Kidney tubule cell (primary cell): Measurements from ENCODE around the gene NLGN1.
A peak's percentile ranks its signal among the peaks of the same experiment; 100 is the strongest.

ENCODE experiments used
- DNase-seq: peaks from one replicate; pipeline ENCODE4 v3.0.0-alpha.2; 2018; ENCODE audit warnings: low spot score

NLGN1 gene

GRCh38 chr3:174098746-174099145 lies 701.2 kb downstream of the NLGN1 start:
- DNase-seq, result no peak

GRCh38 chr3:174099724-174100123 lies 702.2 kb downstream of the NLGN1 start:
- no peak for DNase-seq

- peak; percentile 22 for DNase-seq
Observed at GRCh38 chr3:174100744-174101143, 703.2 kb downstream of the NLGN1 start.

- peak; percentile 51 for DNase-seq
Observed at GRCh38 chr3:174101244-174101643, 703.7 kb downstream of the NLGN1 start.

- no peak for DNase-seq
Observed at GRCh38 chr3:174102274-174102673, 704.7 kb downstream of the NLGN1 start.

GRCh38 chr3:174102866-174103265 lies 705.3 kb downstream of the NLGN1 start:
- DNase-seq, result no peak

- no peak for DNase-seq
Observed at GRCh38 chr3:174110761-174111160, 713.2 kb downstream of the NLGN1 start.

- no peak for DNase-seq
Observed at GRCh38 chr3:174111776-174112175, 714.2 kb downstream of the NLGN1 start.

GRCh38 chr3:174116421-174116820 lies 718.9 kb downstream of the NLGN1 start:
- no peak for DNase-seq

- no peak for DNase-seq
Observed at GRCh38 chr3:174120997-174121396, 723.5 kb downstream of the NLGN1 start.

- no peak for DNase-seq
Observed at GRCh38 chr3:174122411-174122810, 724.9 kb downstream of the NLGN1 start.

GRCh38 chr3:174125267-174125824 lies 727.8 kb downstream of the NLGN1 start:
- peak; percentile 43 for DNase-seq

GRCh38 chr3:174126990-174127758 lies 729.6 kb downstream of the NLGN1 start:
- DNase-seq, result no peak

- no peak for DNase-seq
Observed at GRCh38 chr3:174132006-174132405, 734.5 kb downstream of the NLGN1 start.

GRCh38 chr3:174132421-174133042 lies 735.0 kb downstream of the NLGN1 start:
- peak; percentile 32 for DNase-seq

GRCh38 chr3:174146008-174146407 lies 748.5 kb downstream of the NLGN1 start:
- DNase-seq, result no peak

- DNase-seq, result no peak
Observed at GRCh38 chr3:174147798-174148197, 750.3 kb downstream of the NLGN1 start.

- DNase-seq, result no peak
Observed at GRCh38 chr3:174153871-174154270, 756.3 kb downstream of the NLGN1 start.

GRCh38 chr3:174156200-174156599 lies 758.7 kb downstream of the NLGN1 start:
- DNase-seq, result no peak

- no peak for DNase-seq
Observed at GRCh38 chr3:174158674-174159073, 761.1 kb downstream of the NLGN1 start.

GRCh38 chr3:174159604-174160003 lies 762.1 kb downstream of the NLGN1 start:
- no peak for DNase-seq

GRCh38 chr3:174162550-174162949 lies 765.0 kb downstream of the NLGN1 start:
- DNase-seq, result no peak

- DNase-seq, result no peak
Observed at GRCh38 chr3:174168026-174168425, 770.5 kb downstream of the NLGN1 start.
